HCT116 (cell line): ENCODE results near the gene DGCR8. TPM values are rescaled to one million over a fixed set of nuclear protein-coding genes. Genes with fewer than 3 reads are reported as not detected.

Experiments
- ATAC-seq: fragments of 200-7000 bp; cut with Tn5 transposase; 2 replicates; pipeline ENCODE4 v1.9.1; 2020; ENCODE audit warnings: mild to moderate bottlenecking, moderate library complexity
- BruUV-seq: library from RNA; stranded (reverse); fragments of 400-500 nt; replicated peaks from 2 replicates; lab custom pipeline; 2021; lab: Mats Ljungman, UMichigan
- CTCF ChIA-PET: fragments of 300-600 bp; sonication (Branson Sonifier 250); formaldehyde crosslinking; loops from one replicate; lab custom pipeline; 2021; ENCODE audit warnings: antibody characterized with exemption; lab: Charles Lee
- POLR2A ChIA-PET: fragments of 300-600, 350-600 bp; sonication (Branson Sonifier 250); formaldehyde crosslinking; loops from one replicate; lab custom pipeline; 2021; ENCODE audit warnings: antibody characterized with exemption; lab: Charles Lee
- RAD21 ChIA-PET, 2 experiments: fragments of 300-600 bp; sonication (Branson Sonifier 250); formaldehyde crosslinking; loops; one replicate each; lab custom pipeline; 2023; ENCODE audit warnings: low total read pairs in 2 of 2; ENCODE audit not compliant: uncharacterized antibody in 2 of 2, unreplicated experiment in 2 of 2, low non-redundant PET in 1 of 2; lab: Charles Lee
- DNase-seq: peaks from one replicate; pipeline ENCODE4 v3.0.0-alpha.2; 2010; ENCODE audit warnings: low read depth, low spot score
- H2AFZ ChIP-seq: fragments of 200-600 bp; shearing (Covaris generic), sonication (generic); 2 replicates; pipeline ENCODE4 v1.6.1; 2017; ENCODE audit warnings: low read depth, mixed run types, mixed read lengths, antibody characterized with exemption, low read length; ENCODE audit not compliant: poor library complexity, severe bottlenecking
- H3K27ac ChIP-seq: 2 replicates; pipeline ENCODE4 v1.5.1; 2012; ENCODE audit warnings: low read depth, low read length
- H3K27me3 ChIP-seq: fragments of 200-600 bp; sonication (generic); 2 replicates; pipeline ENCODE4 v1.6.1; 2016; ENCODE audit warnings: mixed run types, low read length, mixed read lengths; ENCODE audit not compliant: insufficient read depth
- H3K36me3 ChIP-seq, 2 experiments: fragments of 200-500 bp in 1 of 2; fragments of 200-600 bp in 1 of 2; sonication (Bioruptor generic) in 1 of 2; sonication (generic) in 1 of 2; 2 replicates each; pipeline versions ENCODE4 v1.5.1 to v1.6.1; 2014 to 2016; ENCODE audit warnings: low read length in 2 of 2, inconsistent platforms in 1 of 2, mixed read lengths in 1 of 2, mixed run types in 1 of 2; ENCODE audit not compliant: insufficient read depth in 2 of 2, control insufficient read depth in 1 of 2
- H3K4me1 ChIP-seq, 2 experiments: fragments of 200-600 bp in 1 of 2; sonication (generic) in 1 of 2; 2 replicates each; pipeline versions ENCODE4 v1.5.1 to v1.6.1; 2012 to 2017; ENCODE audit warnings: low read length in 2 of 2, inconsistent platforms in 1 of 2, mild to moderate bottlenecking in 1 of 2, mixed read lengths in 1 of 2, mixed run types in 1 of 2, moderate library complexity in 1 of 2; ENCODE audit not compliant: insufficient read depth in 2 of 2, control insufficient read depth in 1 of 2
- H3K4me2 ChIP-seq: fragments of 200-600 bp; sonication (generic); 2 replicates; pipeline ENCODE4 v1.6.1; 2017; ENCODE audit warnings: mixed run types, low read length, mixed read lengths
- H3K4me3 ChIP-seq, 2 experiments: fragments of 200-600 bp in 1 of 2; sonication (generic) in 1 of 2; replicated peaks in 1 of 2; 2 replicates each; pipeline ENCODE4 v1.5.1; 2011 to 2016; ENCODE audit warnings: low read length in 2 of 2, control low read depth in 1 of 2, low read depth in 1 of 2, mild to moderate bottlenecking in 1 of 2, mixed read lengths in 1 of 2, mixed run types in 1 of 2
- H3K79me2 ChIP-seq: fragments of 200-600 bp; sonication (generic); 2 replicates; pipeline ENCODE4 v1.6.1; 2017; ENCODE audit warnings: mild to moderate bottlenecking, mixed run types, low read length, moderate library complexity, mixed read lengths; ENCODE audit not compliant: insufficient read depth
- H3K9ac ChIP-seq: fragments of 200-600 bp; sonication (generic); 2 replicates; pipeline ENCODE4 v1.6.1; 2016; ENCODE audit warnings: low read length, mixed read lengths
- H3K9me2 ChIP-seq: fragments of 200-600 bp; sonication (generic), shearing (Covaris generic); 2 replicates; pipeline ENCODE4 v1.6.1; 2017; ENCODE audit warnings: mixed run types, mild to moderate bottlenecking, moderate library complexity; ENCODE audit not compliant: insufficient read depth
- H3K9me3 ChIP-seq, 2 experiments: fragments of 200-500 bp in 1 of 2; fragments of 200-600 bp in 1 of 2; sonication (Bioruptor generic) in 1 of 2; sonication (generic) in 1 of 2; 2 replicates each; pipeline ENCODE4 v1.6.1; 2014 to 2017; ENCODE audit warnings: low read length in 2 of 2, mixed read lengths in 2 of 2, inconsistent platforms in 1 of 2, low read depth in 1 of 2, mild to moderate bottlenecking in 1 of 2, mixed run types in 1 of 2, moderate library complexity in 1 of 2; ENCODE audit not compliant: control insufficient read depth in 1 of 2, insufficient read depth in 1 of 2
- H4K20me1 ChIP-seq: fragments of 200-600 bp; sonication (generic), shearing (Covaris generic); 2 replicates; pipeline ENCODE4 v1.6.1; 2017; ENCODE audit warnings: mixed run types, mild to moderate bottlenecking, moderate library complexity; ENCODE audit not compliant: insufficient read depth
- JUND ChIP-seq: IDR thresholded peaks from 2 replicates; pipeline ENCODE4 v1.6.1; 2012
- MAX ChIP-seq: IDR thresholded peaks from 2 replicates; pipeline ENCODE4 v1.6.1; 2012
- YY1 ChIP-seq: IDR thresholded peaks from 2 replicates; pipeline ENCODE4 v1.6.1; 2011; ENCODE audit warnings: low read length, low read depth, moderate library complexity, mild to moderate bottlenecking; ENCODE audit not compliant: insufficient replicate concordance; ENCODE audit errors: extremely low read depth
- ZNF274 ChIP-seq: fragments of 200-500 bp; sonication (Bioruptor generic); IDR thresholded peaks from 2 replicates; pipeline ENCODE4 v1.6.1; 2014; ENCODE audit warnings: mild to moderate bottlenecking, low read depth, low read length, inconsistent platforms
- intact Hi-C: fragments of 100-400 bp; cut with micrococcal nuclease; formaldehyde crosslinking; loops from 2 replicates; pipeline ENCODE4 v1.10.0; 2022
- total RNA-seq: library from RNA; stranded (reverse); gene quantifications from one replicate; pipeline ENCODE4 v1.2.1, GENCODE V29; 2021; ENCODE audit not compliant: unreplicated experiment

DGCR8 gene
- total RNA-seq, 1 experiment from 2014 or later, result 43.8 TPM

DNA sequence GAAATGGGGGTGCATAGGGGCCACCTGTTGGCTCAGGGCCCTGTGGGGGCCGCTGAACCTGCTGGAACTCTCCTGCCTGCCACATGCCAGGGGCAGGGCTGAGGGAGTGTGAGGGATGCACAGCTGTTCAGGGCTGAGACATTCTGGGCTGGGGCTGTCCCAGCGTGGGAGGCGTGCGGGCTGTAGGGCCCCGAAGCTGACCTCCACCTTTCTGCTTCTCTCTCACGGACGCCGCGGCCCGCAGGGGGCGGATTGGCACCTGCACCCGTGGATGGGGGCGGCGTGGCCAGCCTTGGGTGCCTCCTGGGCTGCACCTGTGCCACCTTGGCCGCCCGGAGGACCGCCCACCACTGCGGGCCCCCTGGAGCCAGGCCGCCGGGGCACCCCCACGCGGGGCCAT is 66.7 kb downstream of the DGCR8 start:
- Histone ChIP-seq H3K27me3 (no peaks in the 10 kb centered on the region), H3K9me2 (no peaks in the 10 kb centered on the region), H3K27ac (no peak overlapping the region), H3K36me3 (no peaks in the 10 kb centered on the region; a peak in 1 of 4 replicates), H3K9ac (no peak overlapping the region), H3K9me3 (no peaks in the 10 kb centered on the region), H3K4me2 (no peak overlapping the region), H3K4me3 (no peak overlapping the region), H4K20me1 (no peaks in the 10 kb centered on the region), H3K79me2 (no peaks in the 10 kb centered on the region), H3K4me1 (no peaks in the 10 kb centered on the region), H2AFZ (no peak overlapping the region)
- ATAC-seq (no peak), DNase-seq (no peak)
- intact Hi-C loops, result no loop called here
- no peak for TF ChIP-seq ZNF274
- no peak for TF ChIP-seq MAX
- TF ChIP-seq YY1, result no peak
- CTCF ChIA-PET, result no interaction called here
- POLR2A ChIA-PET, result no interaction called here
- RAD21 ChIA-PET, result no interaction called here
- no TSS peak for BruUV-seq

- ChIA-PET POLR2A (no interaction called here), CTCF (no interaction called here), RAD21 (no interaction called here)
- no TSS peak for BruUV-seq
- H2AFZ ChIP-seq, result no peak overlapping the region
- no peak for ATAC-seq
- H3K4me1 ChIP-seq, result no peaks in the 10 kb centered on the region
- H3K9me2 ChIP-seq, result no peaks in the 10 kb centered on the region
- DNase-seq, result no peak
- no peak overlapping the region for H3K4me2 ChIP-seq
- H3K27me3 ChIP-seq, result no peaks in the 10 kb centered on the region
- no peak overlapping the region for H3K27ac ChIP-seq
- intact Hi-C loops, result no loop called here
- H3K9me3 ChIP-seq, result no peaks in the 10 kb centered on the region
- H3K9ac ChIP-seq, result no peak overlapping the region
- H3K4me3 ChIP-seq, result no peak overlapping the region
- no peaks in the 10 kb centered on the region for H4K20me1 ChIP-seq
- H3K79me2 ChIP-seq, result no peaks in the 10 kb centered on the region
- H3K36me3 ChIP-seq, result no peaks in the 10 kb centered on the region; a peak in 1 of 4 replicates
- no peak for TF ChIP-seq JUND
These were observed 67.4 kb downstream of the DGCR8 start for GRCh38 chr22:20147237-20147988.
